Activated CD4-positive, alpha-beta T cell treated with anti-CD3 and anti-CD28 coated beads for 24 hours (primary cell): ENCODE measurements around the gene LRRC61.
"Not testable (repeated sequence)": the region's sequence is repeated elsewhere in the genome, so short reads cannot be mapped to it uniquely, and the experiment has no call there.

Experiments used
- DNase-seq, 2 donors: peaks; one replicate each; pipeline ENCODE4 v3.0.0-alpha.2; 2020; ENCODE audit warnings: low read depth in 2 of 2

Gene LRRC61

GRCh38 chr7:150383710-150384397 lies 60.7 kb downstream of the LRRC61 start:
- DNase-seq, result no peak

- DNase-seq, result no peak
These were observed 61.5 kb downstream of the LRRC61 start for GRCh38 chr7:150384406-150385301.

GRCh38 chr7:150385302-150385723 lies 62.2 kb downstream of the LRRC61 start:
- no peak for DNase-seq

- not testable (repeated sequence) for DNase-seq
These were observed 62.7 kb downstream of the LRRC61 start for GRCh38 chr7:150385884-150386283.
